GM08714 (cell line): Measurements from ENCODE around the gene ZCCHC7.
"Not testable (repeated sequence)": the region's sequence is repeated elsewhere in the genome, so short reads cannot be mapped to it uniquely, and the experiment has no call there.

Experiments
- H3K4me3 ChIP-seq: fragments of 200-500 bp; sonication (Bioruptor generic); 2 replicates; pipeline ENCODE4 v1.5.1; 2014; ENCODE audit warnings: mild to moderate bottlenecking, low read length, inconsistent platforms
- ZNF274 ChIP-seq: IDR thresholded peaks from 2 replicates; pipeline ENCODE4 v1.6.1; 2012; ENCODE audit warnings: mild to moderate bottlenecking, low read depth, low read length

ZCCHC7 gene

GRCh38 chr9:37201581-37201980, 81.2 kb downstream of the ZCCHC7 start:
- H3K4me3 ChIP-seq: no peak overlapping the region
- TF ChIP-seq ZNF274: no peak

- TF ChIP-seq ZNF274: no peak
- H3K4me3 ChIP-seq: no peak overlapping the region
These were observed 81.7 kb downstream of the ZCCHC7 start for GRCh38 chr9:37202091-37202490.

GRCh38 chr9:37203456-37203855, 83.1 kb downstream of the ZCCHC7 start:
- not testable (repeated sequence) for H3K4me3 ChIP-seq

- no peak for TF ChIP-seq ZNF274
- H3K4me3 ChIP-seq: no peak overlapping the region
These were observed 85.8 kb downstream of the ZCCHC7 start for GRCh38 chr9:37206121-37206620.

- H3K4me3 ChIP-seq: peak overlapping the region; percentile 18; the same call in 1 of the 2 replicates
- TF ChIP-seq ZNF274: no peak
These were observed 89.3 kb downstream of the ZCCHC7 start for GRCh38 chr9:37209431-37210386.

GRCh38 chr9:37210737-37211523, 90.6 kb downstream of the ZCCHC7 start:
- no peak for TF ChIP-seq ZNF274
- no peak overlapping the region for H3K4me3 ChIP-seq

GRCh38 chr9:37212435-37212834, 92.1 kb downstream of the ZCCHC7 start:
- TF ChIP-seq ZNF274: no peak
- H3K4me3 ChIP-seq: no peak overlapping the region

- H3K4me3 ChIP-seq: no peak overlapping the region
- TF ChIP-seq ZNF274: no peak
These were observed 95.0 kb downstream of the ZCCHC7 start for GRCh38 chr9:37215381-37215780.

- TF ChIP-seq ZNF274: no peak
- no peak overlapping the region for H3K4me3 ChIP-seq
These were observed 95.5 kb downstream of the ZCCHC7 start for GRCh38 chr9:37215830-37216229.

- H3K4me3 ChIP-seq: no peak overlapping the region
- no peak for TF ChIP-seq ZNF274
These were observed 96.8 kb downstream of the ZCCHC7 start for GRCh38 chr9:37217161-37217560.

GRCh38 chr9:37218800-37219425, 98.5 kb downstream of the ZCCHC7 start:
- no peak overlapping the region for H3K4me3 ChIP-seq
- TF ChIP-seq ZNF274: no peak

- no peak for TF ChIP-seq ZNF274
These were observed 100.6 kb downstream of the ZCCHC7 start for GRCh38 chr9:37220971-37221370.

GRCh38 chr9:37221489-37222106, 101.2 kb downstream of the ZCCHC7 start:
- H3K4me3 ChIP-seq: no peak overlapping the region
- no peak for TF ChIP-seq ZNF274

More at GRCh38 chr9:37220971-37221370, 100.6 kb downstream of the ZCCHC7 start:
- no peak overlapping the region for H3K4me3 ChIP-seq

GRCh38 chr9:37229455-37229854, 109.1 kb downstream of the ZCCHC7 start:
- H3K4me3 ChIP-seq: no peak overlapping the region
- TF ChIP-seq ZNF274: no peak
